Measurements from ENCODE around the gene SMARCA2.
A peak's percentile ranks its signal among the peaks of the same experiment; 100 is the strongest.

Gene SMARCA2

GRCh38 chr9:2043243-2043642 lies 28.1 kb downstream of the SMARCA2 start:
- no peak for DNase-seq

GRCh38 chr9:2043881-2044462 lies 28.8 kb downstream of the SMARCA2 start:
- DNase-seq: no peak

- no peak for DNase-seq
Measured at GRCh38 chr9:2047144-2047671, 32.1 kb downstream of the SMARCA2 start.

GRCh38 chr9:2047916-2048315 lies 32.8 kb downstream of the SMARCA2 start:
- DNase-seq: no peak

GRCh38 chr9:2050236-2050635 lies 35.1 kb downstream of the SMARCA2 start:
- no peak for DNase-seq

- DNase-seq: peak; percentile 12
Measured at GRCh38 chr9:2053883-2054845, 39.0 kb downstream of the SMARCA2 start.

GRCh38 chr9:2055203-2055658 lies 40.1 kb downstream of the SMARCA2 start:
- DNase-seq: no peak

GRCh38 chr9:2059274-2059929 lies 44.3 kb downstream of the SMARCA2 start:
- no peak for DNase-seq

GRCh38 chr9:2060424-2060823 lies 45.3 kb downstream of the SMARCA2 start:
- DNase-seq: no peak

GRCh38 chr9:2065704-2066103 lies 50.6 kb downstream of the SMARCA2 start:
- DNase-seq: no peak

GRCh38 chr9:2066312-2067273 lies 51.4 kb downstream of the SMARCA2 start:
- DNase-seq: peak; percentile 55

- no peak for DNase-seq
Measured at GRCh38 chr9:2072752-2073405, 57.7 kb downstream of the SMARCA2 start.

GRCh38 chr9:2082772-2083171 lies 67.6 kb downstream of the SMARCA2 start:
- DNase-seq: no peak

GRCh38 chr9:2083479-2083878 lies 68.3 kb downstream of the SMARCA2 start:
- DNase-seq: no peak

- peak; percentile 18 for DNase-seq
Measured at GRCh38 chr9:2085716-2086115, 70.6 kb downstream of the SMARCA2 start.

GRCh38 chr9:2086116-2086515 lies 71.0 kb downstream of the SMARCA2 start:
- DNase-seq: no peak

GRCh38 chr9:2086971-2087370 lies 71.8 kb downstream of the SMARCA2 start:
- DNase-seq: no peak

GRCh38 chr9:2087500-2088313 lies 72.6 kb downstream of the SMARCA2 start:
- DNase-seq: peak; percentile 88

GRCh38 chr9:2093920-2094597 lies 78.9 kb downstream of the SMARCA2 start:
- no peak for DNase-seq

- DNase-seq: peak; percentile 23
Measured at GRCh38 chr9:2096376-2096970, 81.3 kb downstream of the SMARCA2 start.

Measured in hematopoietic multipotent progenitor cell treated with erythropoietin and hydrocortisone succinate and interleukin-3 and kit ligand, for 6 days (in vitro differentiated cells).